HCT116 (cell line): ENCODE results near the gene ZNF532. TPM values are rescaled to one million over a fixed set of nuclear protein-coding genes. Genes with fewer than 3 reads are reported as not detected.
"Not testable (repeated sequence)": the region's sequence is repeated elsewhere in the genome, so short reads cannot be mapped to it uniquely, and the experiment has no call there.

Source experiments
- ATAC-seq: fragments of 200-7000 bp; cut with Tn5 transposase; 2 replicates; pipeline ENCODE4 v1.9.1; 2020; ENCODE audit warnings: mild to moderate bottlenecking, moderate library complexity
- BruUV-seq: library from RNA; stranded (reverse); fragments of 400-500 nt; replicated peaks from 2 replicates; lab custom pipeline; 2021; lab: Mats Ljungman, UMichigan
- CTCF ChIA-PET: fragments of 300-600 bp; sonication (Branson Sonifier 250); formaldehyde crosslinking; loops from one replicate; lab custom pipeline; 2021; ENCODE audit warnings: antibody characterized with exemption; lab: Charles Lee
- POLR2A ChIA-PET: fragments of 300-600, 350-600 bp; sonication (Branson Sonifier 250); formaldehyde crosslinking; loops from one replicate; lab custom pipeline; 2021; ENCODE audit warnings: antibody characterized with exemption; lab: Charles Lee
- RAD21 ChIA-PET, 2 experiments: fragments of 300-600 bp; sonication (Branson Sonifier 250); formaldehyde crosslinking; loops; one replicate each; lab custom pipeline; 2023; ENCODE audit warnings: low total read pairs in 2 of 2; ENCODE audit not compliant: uncharacterized antibody in 2 of 2, unreplicated experiment in 2 of 2, low non-redundant PET in 1 of 2; lab: Charles Lee
- DNase-seq: peaks from one replicate; pipeline ENCODE4 v3.0.0-alpha.2; 2010; ENCODE audit warnings: low read depth, low spot score
- H2AFZ ChIP-seq: fragments of 200-600 bp; shearing (Covaris generic), sonication (generic); 2 replicates; pipeline ENCODE4 v1.6.1; 2017; ENCODE audit warnings: low read depth, mixed run types, mixed read lengths, antibody characterized with exemption, low read length; ENCODE audit not compliant: poor library complexity, severe bottlenecking
- H3K27ac ChIP-seq: 2 replicates; pipeline ENCODE4 v1.5.1; 2012; ENCODE audit warnings: low read depth, low read length
- H3K27me3 ChIP-seq: fragments of 200-600 bp; sonication (generic); 2 replicates; pipeline ENCODE4 v1.6.1; 2016; ENCODE audit warnings: mixed run types, low read length, mixed read lengths; ENCODE audit not compliant: insufficient read depth
- H3K36me3 ChIP-seq, 2 experiments: fragments of 200-500 bp in 1 of 2; fragments of 200-600 bp in 1 of 2; sonication (Bioruptor generic) in 1 of 2; sonication (generic) in 1 of 2; 2 replicates each; pipeline versions ENCODE4 v1.5.1 to v1.6.1; 2014 to 2016; ENCODE audit warnings: low read length in 2 of 2, inconsistent platforms in 1 of 2, mixed read lengths in 1 of 2, mixed run types in 1 of 2; ENCODE audit not compliant: insufficient read depth in 2 of 2, control insufficient read depth in 1 of 2
- H3K4me1 ChIP-seq, 2 experiments: fragments of 200-600 bp in 1 of 2; sonication (generic) in 1 of 2; 2 replicates each; pipeline versions ENCODE4 v1.5.1 to v1.6.1; 2012 to 2017; ENCODE audit warnings: low read length in 2 of 2, inconsistent platforms in 1 of 2, mild to moderate bottlenecking in 1 of 2, mixed read lengths in 1 of 2, mixed run types in 1 of 2, moderate library complexity in 1 of 2; ENCODE audit not compliant: insufficient read depth in 2 of 2, control insufficient read depth in 1 of 2
- H3K4me2 ChIP-seq: fragments of 200-600 bp; sonication (generic); 2 replicates; pipeline ENCODE4 v1.6.1; 2017; ENCODE audit warnings: mixed run types, low read length, mixed read lengths
- H3K4me3 ChIP-seq, 2 experiments: fragments of 200-600 bp in 1 of 2; sonication (generic) in 1 of 2; replicated peaks in 1 of 2; 2 replicates each; pipeline ENCODE4 v1.5.1; 2011 to 2016; ENCODE audit warnings: low read length in 2 of 2, control low read depth in 1 of 2, low read depth in 1 of 2, mild to moderate bottlenecking in 1 of 2, mixed read lengths in 1 of 2, mixed run types in 1 of 2
- H3K79me2 ChIP-seq: fragments of 200-600 bp; sonication (generic); 2 replicates; pipeline ENCODE4 v1.6.1; 2017; ENCODE audit warnings: mild to moderate bottlenecking, mixed run types, low read length, moderate library complexity, mixed read lengths; ENCODE audit not compliant: insufficient read depth
- H3K9ac ChIP-seq: fragments of 200-600 bp; sonication (generic); 2 replicates; pipeline ENCODE4 v1.6.1; 2016; ENCODE audit warnings: low read length, mixed read lengths
- H3K9me2 ChIP-seq: fragments of 200-600 bp; sonication (generic), shearing (Covaris generic); 2 replicates; pipeline ENCODE4 v1.6.1; 2017; ENCODE audit warnings: mixed run types, mild to moderate bottlenecking, moderate library complexity; ENCODE audit not compliant: insufficient read depth
- H3K9me3 ChIP-seq, 2 experiments: fragments of 200-500 bp in 1 of 2; fragments of 200-600 bp in 1 of 2; sonication (Bioruptor generic) in 1 of 2; sonication (generic) in 1 of 2; 2 replicates each; pipeline ENCODE4 v1.6.1; 2014 to 2017; ENCODE audit warnings: low read length in 2 of 2, mixed read lengths in 2 of 2, inconsistent platforms in 1 of 2, low read depth in 1 of 2, mild to moderate bottlenecking in 1 of 2, mixed run types in 1 of 2, moderate library complexity in 1 of 2; ENCODE audit not compliant: control insufficient read depth in 1 of 2, insufficient read depth in 1 of 2
- H4K20me1 ChIP-seq: fragments of 200-600 bp; sonication (generic), shearing (Covaris generic); 2 replicates; pipeline ENCODE4 v1.6.1; 2017; ENCODE audit warnings: mixed run types, mild to moderate bottlenecking, moderate library complexity; ENCODE audit not compliant: insufficient read depth
- SRF ChIP-seq: IDR thresholded peaks from 2 replicates; pipeline ENCODE4 v1.6.1; 2012; ENCODE audit warnings: low read depth
- YY1 ChIP-seq: IDR thresholded peaks from 2 replicates; pipeline ENCODE4 v1.6.1; 2011; ENCODE audit warnings: low read length, low read depth, moderate library complexity, mild to moderate bottlenecking; ENCODE audit not compliant: insufficient replicate concordance; ENCODE audit errors: extremely low read depth
- ZNF274 ChIP-seq: fragments of 200-500 bp; sonication (Bioruptor generic); IDR thresholded peaks from 2 replicates; pipeline ENCODE4 v1.6.1; 2014; ENCODE audit warnings: mild to moderate bottlenecking, low read depth, low read length, inconsistent platforms
- intact Hi-C: fragments of 100-400 bp; cut with micrococcal nuclease; formaldehyde crosslinking; loops from 2 replicates; pipeline ENCODE4 v1.10.0; 2022
- total RNA-seq: library from RNA; stranded (reverse); gene quantifications from one replicate; pipeline ENCODE4 v1.2.1, GENCODE V29; 2021; ENCODE audit not compliant: unreplicated experiment
- TF ChIP-seq, protein P1 (sequence below): IDR thresholded peaks from 2 replicates; pipeline ENCODE4 v1.6.1; 2012
- TF ChIP-seq, protein P2 (sequence below), 3 experiments: fragments of 200-600 bp in 1 of 3; sonication (generic) in 1 of 3; IDR thresholded peaks in 2 of 3; conservative IDR thresholded peaks in 1 of 3; 2 replicates each; pipeline ENCODE4 v1.5.1; 2012 to 2017; ENCODE audit warnings: low read depth in 2 of 3, low read length in 2 of 3, antibody characterized with exemption in 1 of 3, borderline replicate concordance in 1 of 3, control low read depth in 1 of 3, mild to moderate bottlenecking in 1 of 3, mixed read lengths in 1 of 3, mixed run types in 1 of 3, moderate library complexity in 1 of 3; ENCODE audit not compliant: insufficient read depth in 1 of 3

ZNF532 gene
- total RNA-seq, 1 experiment from 2014 or later, result 11.6 TPM

DNA sequence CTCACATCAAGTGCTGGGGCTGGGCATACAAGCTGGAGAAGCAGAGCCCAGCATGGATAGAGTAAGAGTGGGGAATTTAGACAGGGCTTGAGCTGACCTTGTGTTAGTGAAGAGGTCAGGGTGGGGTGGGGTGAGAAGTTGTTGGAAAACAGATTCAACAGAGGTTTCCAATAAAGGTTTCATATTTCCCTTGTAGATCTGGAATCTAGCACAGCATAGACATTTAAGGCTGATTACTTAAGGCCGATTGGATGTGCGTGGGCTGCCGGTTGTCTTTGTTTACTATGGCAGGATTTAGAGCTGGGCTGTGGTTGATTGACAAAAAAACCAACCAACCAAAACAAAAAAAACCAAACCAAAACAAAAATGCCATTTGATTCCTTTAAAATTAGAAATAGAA, 160.2 kb downstream of the ZNF532 start:
- no peak for DNase-seq
- TF ChIP-seq ZNF274 (no peak), YY1 (no peak), SRF (no peak)
- TF ChIP-seq, protein P1, sequence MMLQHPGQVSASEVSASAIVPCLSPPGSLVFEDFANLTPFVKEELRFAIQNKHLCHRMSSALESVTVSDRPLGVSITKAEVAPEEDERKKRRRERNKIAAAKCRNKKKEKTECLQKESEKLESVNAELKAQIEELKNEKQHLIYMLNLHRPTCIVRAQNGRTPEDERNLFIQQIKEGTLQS, result no peak
- TF ChIP-seq, protein P2, sequence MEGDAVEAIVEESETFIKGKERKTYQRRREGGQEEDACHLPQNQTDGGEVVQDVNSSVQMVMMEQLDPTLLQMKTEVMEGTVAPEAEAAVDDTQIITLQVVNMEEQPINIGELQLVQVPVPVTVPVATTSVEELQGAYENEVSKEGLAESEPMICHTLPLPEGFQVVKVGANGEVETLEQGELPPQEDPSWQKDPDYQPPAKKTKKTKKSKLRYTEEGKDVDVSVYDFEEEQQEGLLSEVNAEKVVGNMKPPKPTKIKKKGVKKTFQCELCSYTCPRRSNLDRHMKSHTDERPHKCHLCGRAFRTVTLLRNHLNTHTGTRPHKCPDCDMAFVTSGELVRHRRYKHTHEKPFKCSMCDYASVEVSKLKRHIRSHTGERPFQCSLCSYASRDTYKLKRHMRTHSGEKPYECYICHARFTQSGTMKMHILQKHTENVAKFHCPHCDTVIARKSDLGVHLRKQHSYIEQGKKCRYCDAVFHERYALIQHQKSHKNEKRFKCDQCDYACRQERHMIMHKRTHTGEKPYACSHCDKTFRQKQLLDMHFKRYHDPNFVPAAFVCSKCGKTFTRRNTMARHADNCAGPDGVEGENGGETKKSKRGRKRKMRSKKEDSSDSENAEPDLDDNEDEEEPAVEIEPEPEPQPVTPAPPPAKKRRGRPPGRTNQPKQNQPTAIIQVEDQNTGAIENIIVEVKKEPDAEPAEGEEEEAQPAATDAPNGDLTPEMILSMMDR (IDR thresholded peaks at IDR 0.05 in 2 of 3, conservative IDR thresholded peaks at IDR 0.05 in 1 of 3; ENCODE audit: borderline replicate concordance in 1 of 3, insufficient read depth in 1 of 3, low read depth in 2 of 3, low read length in 2 of 3), result no peak
- Histone ChIP-seq H3K4me3 (no peak overlapping the region), H4K20me1 (no peaks in the 10 kb centered on the region), H3K4me1 (no peaks in the 10 kb centered on the region), H3K27me3 (no peaks in the 10 kb centered on the region), H3K36me3 (no peaks in the 10 kb centered on the region), H2AFZ (no peak overlapping the region), H3K9ac (no peak overlapping the region), H3K79me2 (no peaks in the 10 kb centered on the region), H3K9me2 (no peaks in the 10 kb centered on the region), H3K9me3 (no peaks in the 10 kb centered on the region), H3K4me2 (no peak overlapping the region), H3K27ac (no peak overlapping the region)
- ChIA-PET RAD21 (no interaction called here), CTCF (no interaction called here), POLR2A (no interaction called here)
- intact Hi-C loops, result no loop called here
- no peak for ATAC-seq
- no TSS peak for BruUV-seq

DNA sequence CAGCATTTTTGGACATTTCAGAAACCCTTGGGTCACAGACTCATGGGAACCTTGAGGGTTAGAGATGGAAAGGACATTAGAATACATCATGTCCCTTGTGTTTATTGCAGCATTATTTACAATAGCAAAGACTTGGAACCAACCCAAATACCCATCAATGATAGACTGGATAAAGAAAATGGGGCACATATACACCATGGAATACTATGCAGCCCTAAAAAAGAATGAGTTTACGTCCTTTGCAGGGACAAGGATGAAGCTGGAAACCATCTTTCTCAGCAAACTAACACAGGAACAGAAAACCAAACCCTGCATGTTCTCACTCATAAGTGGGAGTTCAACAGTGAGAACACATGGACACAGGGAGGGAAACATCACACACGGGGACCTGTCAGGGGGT, 160.9 kb downstream of the ZNF532 start:
- H3K4me2 ChIP-seq, H4K20me1 ChIP-seq, H3K27ac ChIP-seq, H3K4me3 ChIP-seq, intact Hi-C loops, H3K79me2 ChIP-seq, CTCF ChIA-PET, H3K9ac ChIP-seq, H3K27me3 ChIP-seq, POLR2A ChIA-PET, ATAC-seq, H3K9me2 ChIP-seq, BruUV-seq, H2AFZ ChIP-seq, H3K4me1 ChIP-seq, H3K36me3 ChIP-seq, H3K9me3 ChIP-seq, DNase-seq, RAD21 ChIA-PET: not testable (repeated sequence)
